SIG-M5 treated with dmso at 0.1 percent for 504 hours (cell line): ENCODE measurements around the gene BSND.

ENCODE experiments used
- DNase-seq: peaks from one replicate; lab custom pipeline; 2025; ENCODE audit not compliant: unreplicated experiment; lab: John Stamatoyannopoulos, UW

The BSND gene

DNA sequence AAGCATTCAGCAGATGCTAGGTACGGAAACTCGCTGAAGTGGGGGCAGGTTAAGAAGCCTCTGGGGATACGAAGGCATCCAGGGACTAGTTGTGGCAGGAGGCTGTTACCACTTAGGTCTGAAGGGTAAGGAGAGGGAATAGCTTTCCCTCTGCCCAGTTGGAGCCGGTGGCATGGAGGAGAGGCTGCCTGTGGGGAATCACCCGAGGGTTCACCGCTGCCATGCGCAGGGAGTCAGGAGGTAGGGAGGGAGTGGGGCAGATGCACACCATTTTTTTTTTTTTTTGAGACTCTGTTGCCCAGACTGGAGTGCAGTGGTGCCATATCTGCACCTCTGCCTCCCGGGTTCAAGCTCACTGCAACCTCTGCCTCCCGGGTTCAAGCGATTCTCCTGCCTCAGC lies 46.7 kb downstream of the BSND start:
- no peak for DNase-seq

DNA sequence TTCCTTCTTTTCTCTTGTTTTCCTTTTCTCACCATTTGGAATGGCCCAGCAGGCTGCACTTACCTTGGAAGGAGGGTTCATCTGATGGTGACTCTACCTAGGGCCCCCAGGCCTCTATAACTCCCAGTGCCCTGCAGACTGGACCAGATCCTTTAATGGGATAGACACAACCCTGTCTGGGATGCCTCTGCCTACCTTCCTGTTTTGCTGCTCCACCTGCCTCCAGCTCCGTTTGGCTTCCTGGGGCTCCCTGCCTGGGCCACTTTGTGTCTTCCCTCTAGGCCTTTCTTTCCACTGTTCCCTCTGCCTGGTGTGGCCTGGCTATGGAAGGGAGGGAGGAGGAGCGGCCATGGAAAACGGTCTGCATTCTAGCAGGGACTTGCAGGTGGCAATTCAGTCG lies 48.1 kb downstream of the BSND start:
- DNase-seq: no peak

DNA sequence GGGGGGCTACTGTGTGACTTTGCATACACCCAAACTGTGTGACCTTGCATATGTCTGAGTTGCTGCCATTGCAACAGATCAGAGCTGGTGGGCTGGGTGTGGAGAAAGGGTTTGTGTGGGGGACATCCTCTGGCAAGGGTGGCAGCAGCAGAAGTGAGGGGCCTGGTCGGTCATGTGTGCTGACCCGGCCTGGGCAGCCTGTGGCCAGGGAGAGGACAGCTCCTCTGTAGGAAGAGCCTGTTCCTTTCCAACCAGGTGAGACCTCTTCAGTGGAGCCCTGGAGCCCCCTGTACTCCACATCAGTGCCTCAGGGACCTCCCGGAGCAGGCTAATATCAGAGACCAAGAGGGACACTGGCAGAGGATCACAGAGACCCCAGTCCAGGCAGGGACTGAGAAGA lies 48.9 kb downstream of the BSND start:
- DNase-seq: no peak

GRCh38 chr1:55048453-55049270 lies 49.9 kb downstream of the BSND start:
- no peak for DNase-seq

DNA sequence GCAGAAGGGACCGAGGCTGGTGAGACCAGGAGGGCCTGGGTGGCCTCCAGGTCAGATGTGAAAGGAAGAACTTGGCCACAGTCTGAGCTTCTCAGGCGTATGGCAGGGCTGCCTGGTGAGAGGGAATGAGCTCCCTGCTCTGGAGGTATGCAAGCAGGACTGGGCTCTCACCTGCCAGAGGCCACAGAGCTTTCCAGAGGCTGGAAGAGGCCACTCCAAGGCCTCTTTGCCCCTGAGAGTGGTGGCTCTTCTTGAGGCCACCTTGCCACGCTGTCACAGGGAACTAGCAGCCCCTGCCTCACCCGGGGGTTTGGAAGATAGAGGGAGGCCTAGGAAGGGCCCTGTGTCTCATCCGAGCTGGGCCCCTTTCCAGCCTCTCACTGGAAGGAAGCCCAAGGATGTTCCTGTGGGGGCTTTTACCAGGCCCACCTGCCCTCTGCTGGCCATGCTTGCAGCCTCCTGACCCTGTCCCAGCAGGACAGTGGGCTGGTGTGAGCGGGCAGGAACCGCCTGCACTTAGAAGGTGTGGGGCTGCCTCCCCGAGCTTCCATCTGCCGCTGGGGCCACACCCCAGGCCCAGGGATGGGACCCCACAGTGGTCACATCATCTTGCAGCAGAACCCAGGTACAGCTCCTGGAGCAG lies 50.7 kb downstream of the BSND start:
- no peak for DNase-seq

GRCh38 chr1:55049914-55050278 lies 51.2 kb downstream of the BSND start:
- DNase-seq: no peak

- DNase-seq: no peak
Measured at GRCh38 chr1:55050283-55050682, 51.5 kb downstream of the BSND start.

GRCh38 chr1:55051169-55051568 lies 52.4 kb downstream of the BSND start:
- no peak for DNase-seq

- no peak for DNase-seq
Measured at GRCh38 chr1:55051621-55052020, 52.9 kb downstream of the BSND start.

DNA sequence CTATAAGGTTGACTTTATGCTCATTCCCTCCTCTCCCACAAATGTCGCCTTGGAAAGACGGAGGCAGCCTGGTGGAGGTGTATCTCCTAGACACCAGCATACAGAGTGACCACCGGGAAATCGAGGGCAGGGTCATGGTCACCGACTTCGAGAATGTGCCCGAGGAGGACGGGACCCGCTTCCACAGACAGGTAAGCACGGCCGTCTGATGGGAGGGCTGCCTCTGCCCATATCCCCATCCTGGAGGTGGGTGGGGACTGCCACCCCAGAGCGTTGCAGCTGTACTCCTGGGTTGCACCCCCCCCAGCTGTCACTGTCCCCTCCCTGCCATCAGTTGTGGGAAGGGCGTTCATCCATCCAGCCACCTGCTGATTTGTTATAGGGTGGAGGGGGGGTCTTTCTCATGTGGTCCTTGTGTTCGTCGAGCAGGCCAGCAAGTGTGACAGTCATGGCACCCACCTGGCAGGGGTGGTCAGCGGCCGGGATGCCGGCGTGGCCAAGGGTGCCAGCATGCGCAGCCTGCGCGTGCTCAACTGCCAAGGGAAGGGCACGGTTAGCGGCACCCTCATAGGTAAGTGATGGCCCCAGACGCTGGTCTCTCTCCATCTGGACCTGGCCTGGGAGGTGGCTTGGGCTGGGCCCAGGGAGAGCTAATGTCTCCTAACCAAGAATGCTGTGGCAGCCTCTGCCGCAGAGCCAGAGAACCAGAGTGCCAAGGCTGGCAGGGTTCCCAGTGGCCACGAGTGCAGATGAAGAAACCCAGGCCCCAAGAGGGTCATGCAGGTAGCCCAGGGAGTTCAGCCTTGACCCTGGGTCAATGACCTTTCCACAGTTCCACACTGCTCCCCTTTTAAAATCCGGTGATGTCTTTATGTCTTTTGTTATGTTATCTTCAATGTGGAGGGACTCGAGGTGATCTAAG lies 53.7 kb downstream of the BSND start:
- no peak for DNase-seq

- no peak for DNase-seq
Measured at GRCh38 chr1:55053265-55053954, 54.7 kb downstream of the BSND start.

- no peak for DNase-seq
Measured at GRCh38 chr1:55054396-55054795, 55.7 kb downstream of the BSND start.

DNA sequence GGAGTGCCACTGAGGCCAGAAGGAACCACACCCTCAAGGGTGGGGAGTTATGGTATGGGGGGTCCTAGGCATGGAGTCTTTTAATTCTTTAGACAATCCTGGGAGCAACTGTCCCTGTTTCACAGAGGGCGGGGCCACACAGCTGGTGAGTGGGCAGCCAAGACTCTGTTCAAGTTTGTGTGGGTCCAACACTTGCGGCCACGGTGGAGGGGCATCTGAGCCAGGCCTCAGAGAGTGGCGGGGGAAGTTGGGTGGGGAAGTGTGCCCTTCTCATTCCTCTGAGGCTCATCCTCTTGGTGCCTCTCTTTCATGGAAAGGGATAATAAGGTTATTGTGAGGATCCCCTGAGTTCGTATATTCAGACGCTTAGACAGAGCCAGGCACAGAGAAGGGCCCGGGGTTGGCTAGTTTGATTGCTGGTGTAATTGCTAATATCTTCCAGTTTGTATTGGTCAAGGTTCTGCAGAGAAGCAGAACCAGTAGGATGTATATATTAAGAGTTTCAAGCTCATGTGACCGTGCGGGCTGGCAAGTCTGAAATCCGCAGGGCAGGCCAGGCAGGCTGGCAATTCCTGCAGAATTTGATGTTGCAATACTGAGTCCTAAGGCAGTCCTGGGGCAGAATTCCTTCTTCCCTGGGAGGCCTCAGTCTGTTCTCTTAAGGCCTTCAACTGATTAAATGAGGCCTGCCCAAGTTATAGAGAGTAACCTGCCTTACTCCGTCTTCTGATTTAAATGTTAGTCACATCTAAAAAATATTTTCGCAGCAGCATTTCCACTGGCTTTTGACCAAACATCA lies 56.5 kb downstream of the BSND start:
- DNase-seq: no peak

DNA sequence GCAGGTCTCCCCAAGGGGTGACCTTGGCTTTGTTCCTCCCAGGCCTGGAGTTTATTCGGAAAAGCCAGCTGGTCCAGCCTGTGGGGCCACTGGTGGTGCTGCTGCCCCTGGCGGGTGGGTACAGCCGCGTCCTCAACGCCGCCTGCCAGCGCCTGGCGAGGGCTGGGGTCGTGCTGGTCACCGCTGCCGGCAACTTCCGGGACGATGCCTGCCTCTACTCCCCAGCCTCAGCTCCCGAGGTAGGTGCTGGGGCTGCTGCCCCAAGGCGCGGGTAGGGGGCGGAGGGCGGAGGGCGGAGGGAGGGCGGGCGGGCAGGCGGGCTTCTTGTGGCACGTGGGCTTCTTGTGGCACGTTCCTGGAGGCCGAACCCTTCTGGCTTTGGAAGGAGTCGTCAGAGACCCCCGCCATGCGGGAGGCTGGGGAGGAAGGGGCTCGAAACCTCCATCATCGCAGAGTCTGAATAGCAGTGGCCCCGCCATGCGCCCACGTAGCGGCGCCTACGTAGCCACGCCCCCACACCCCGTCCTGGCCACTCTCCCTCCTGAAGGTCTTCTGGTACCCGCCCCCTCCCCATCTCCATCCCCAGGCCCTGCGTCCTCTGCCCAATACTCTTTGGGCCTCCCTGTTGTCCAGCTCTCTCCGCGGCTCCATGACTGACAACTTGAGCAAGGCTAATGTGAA lies 57.4 kb downstream of the BSND start:
- DNase-seq: no peak

DNA sequence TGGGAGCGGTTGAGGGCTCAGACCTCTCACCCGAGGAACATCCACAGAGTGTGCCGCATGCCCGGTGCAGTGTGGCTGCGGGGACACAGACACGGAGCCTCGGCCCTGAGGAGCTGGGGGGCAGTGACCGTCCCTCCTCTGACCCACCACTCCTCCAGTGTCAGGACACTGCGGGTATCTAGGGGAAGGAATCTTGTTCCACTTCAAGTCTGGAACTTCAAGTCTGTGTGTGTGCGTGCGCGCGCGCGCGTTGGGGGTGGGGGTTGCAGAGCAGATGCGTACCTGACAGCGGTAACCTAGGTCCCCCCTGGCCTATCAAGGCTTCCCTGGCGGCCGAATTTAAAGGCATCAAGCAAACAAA lies 57.9 kb downstream of the BSND start:
- DNase-seq: no peak

- DNase-seq: no peak
Measured at GRCh38 chr1:55057270-55057955, 58.7 kb downstream of the BSND start.

- DNase-seq: no peak
Measured at GRCh38 chr1:55057956-55058298, 59.2 kb downstream of the BSND start.

- no peak for DNase-seq
Measured at GRCh38 chr1:55059302-55060132, 60.8 kb downstream of the BSND start.
